Measurements from ENCODE around the gene BOK. TPM values are rescaled to one million over a fixed set of nuclear protein-coding genes. Genes with fewer than 3 reads are reported as not detected.

Gene BOK
- total RNA-seq, 6 donors from 2014 or later, result 42.9 to 143 (median 61.3) TPM

GRCh38 chr2:241575624-241576292 lies 17.2 kb downstream of the BOK start:
- no peaks in the 10 kb centered on the region for H3K4me1 ChIP-seq
- H3K9me3 ChIP-seq, result no peaks in the 10 kb centered on the region
- ATAC-seq (ENCODE audit: low FRiP score in 2 of 2) (no peak), DNase-seq (no peak)
- peaks cover 3 to 31% (median 19%) of the 10 kb centered on the region in 4 donors for H3K36me3 ChIP-seq
- no peaks in the 10 kb centered on the region for H3K27me3 ChIP-seq
- no peak for TF ChIP-seq EP300 (IDR thresholded peaks at IDR 0.05)
- H3K27ac ChIP-seq, result no peak overlapping the region
- WGBS, 2 donors, result 81 to 92% methylated on average over 5 of the region's 5 CpGs
- H3K4me3 ChIP-seq, result no peak overlapping the region

- 90 to 91% methylated on average over 13 to 14 of the region's 14 CpGs for WGBS, 2 donors
- Histone ChIP-seq H3K4me1 (no peaks in the 10 kb centered on the region), H3K27ac (no peak overlapping the region), H3K36me3 (peaks cover 3 to 31% (median 19%) of the 10 kb centered on the region in 4 donors), H3K9me3 (no peaks in the 10 kb centered on the region), H3K27me3 (no peaks in the 10 kb centered on the region), H3K4me3 (no peak overlapping the region)
- no peak for TF ChIP-seq POLR2AphosphoS5 (IDR thresholded peaks at IDR 0.05)
- no peak for TF ChIP-seq POLR2A (IDR thresholded peaks at IDR 0.05)
- TF ChIP-seq EP300 (IDR thresholded peaks at IDR 0.05), result no peak
- no peak for TF ChIP-seq CTCF (IDR thresholded peaks at IDR 0.05)
- ATAC-seq (ENCODE audit: low FRiP score in 2 of 2) (no peak), DNase-seq (peak in 1 of 2 donors; percentile 77)
Observed at GRCh38 chr2:241576293-241576654, 17.7 kb downstream of the BOK start.

GRCh38 chr2:241577413-241578122 lies 19.0 kb downstream of the BOK start:
- 62 to 66% methylated on average over 9 of the region's 9 CpGs for WGBS, 2 donors

GRCh38 chr2:241579281-241579680 lies 20.7 kb downstream of the BOK start:
- ATAC-seq (ENCODE audit: low FRiP score in 2 of 2) (no peak), DNase-seq (no peak)
- H3K4me3 ChIP-seq, result no peak overlapping the region
- 92 to 94% methylated on average over 7 of the region's 7 CpGs for WGBS, 2 donors
- peaks cover 2 to 34% (median 23%) of the 10 kb centered on the region in 4 donors for H3K36me3 ChIP-seq
- TF ChIP-seq POLR2AphosphoS5 (IDR thresholded peaks at IDR 0.05) (no peak), EP300 (IDR thresholded peaks at IDR 0.05) (no peak), CTCF (IDR thresholded peaks at IDR 0.05) (no peak), POLR2A (IDR thresholded peaks at IDR 0.05) (no peak)
- H3K4me1 ChIP-seq, result no peaks in the 10 kb centered on the region
- no peak overlapping the region for H3K27ac ChIP-seq
- H3K9me3 ChIP-seq, result no peaks in the 10 kb centered on the region
- no peaks in the 10 kb centered on the region for H3K27me3 ChIP-seq

More at GRCh38 chr2:241577413-241578122, 19.0 kb downstream of the BOK start:
- DNase-seq, result no peak
- Histone ChIP-seq H3K27me3 (no peaks in the 10 kb centered on the region), H3K4me3 (no peak overlapping the region), H3K36me3 (peaks cover 3 to 31% (median 16%) of the 10 kb centered on the region in 4 donors), H3K9me3 (no peaks in the 10 kb centered on the region), H3K27ac (no peak overlapping the region), H3K4me1 (no peaks in the 10 kb centered on the region)
- ATAC-seq (ENCODE audit: low FRiP score in 2 of 2), result no peak
- TF ChIP-seq EP300 (IDR thresholded peaks at IDR 0.05) (no peak), CTCF (IDR thresholded peaks at IDR 0.05) (no peak), POLR2A (IDR thresholded peaks at IDR 0.05) (no peak), POLR2AphosphoS5 (IDR thresholded peaks at IDR 0.05) (no peak)

- H3K27me3 ChIP-seq, result no peaks in the 10 kb centered on the region
- H3K36me3 ChIP-seq, result peaks cover 5 to 43% (median 29%) of the 10 kb centered on the region in 4 donors
- no peak for ATAC-seq (ENCODE audit: low FRiP score in 2 of 2)
- DNase-seq, result no peak
- H3K4me3 ChIP-seq, result no peak overlapping the region
- peaks cover 12 to 19% (median 13%) of the 10 kb centered on the region in 4 donors for H3K9me3 ChIP-seq
- WGBS, 2 donors, result 94 to 96% methylated on average over 8 of the region's 8 CpGs
- TF ChIP-seq POLR2AphosphoS5 (IDR thresholded peaks at IDR 0.05), result no peak
- no peak for TF ChIP-seq CTCF (IDR thresholded peaks at IDR 0.05)
- TF ChIP-seq EP300 (IDR thresholded peaks at IDR 0.05), result no peak
- TF ChIP-seq POLR2A (IDR thresholded peaks at IDR 0.05), result no peak
- no peak overlapping the region for H3K27ac ChIP-seq
- no peaks in the 10 kb centered on the region for H3K4me1 ChIP-seq
Observed at GRCh38 chr2:241582328-241582727, 23.8 kb downstream of the BOK start.
